HG03378 (cell line): Measurements from ENCODE around the gene ABCA13.

ENCODE experiments used
- ATAC-seq: cut with Tn5 transposase; IDR thresholded peaks from one replicate; pipeline ENCODE4 v1.9.1; 2021; ENCODE audit warnings: mild to moderate bottlenecking, moderate library complexity; ENCODE audit not compliant: unreplicated experiment

The ABCA13 gene

DNA sequence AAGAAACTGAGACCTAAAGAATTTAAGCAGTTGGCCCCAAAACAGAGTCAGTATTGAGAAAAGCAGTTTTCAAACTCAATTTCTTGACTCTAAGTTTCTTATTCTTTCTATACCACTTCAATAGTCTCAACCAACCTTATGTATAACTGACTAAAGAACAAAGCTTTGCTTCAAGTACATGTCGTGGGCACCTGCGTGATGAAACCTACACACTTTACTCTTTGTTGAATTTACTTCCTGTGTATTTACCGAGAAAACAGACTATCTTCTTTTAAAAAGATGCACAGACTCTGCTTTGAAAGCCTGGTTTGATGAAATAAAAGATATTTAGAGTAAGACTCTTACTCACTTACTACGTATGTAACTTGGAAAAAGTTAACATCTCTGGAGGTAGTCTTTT lies 455.9 kb downstream of the ABCA13 start:
- ATAC-seq, result no peak

DNA sequence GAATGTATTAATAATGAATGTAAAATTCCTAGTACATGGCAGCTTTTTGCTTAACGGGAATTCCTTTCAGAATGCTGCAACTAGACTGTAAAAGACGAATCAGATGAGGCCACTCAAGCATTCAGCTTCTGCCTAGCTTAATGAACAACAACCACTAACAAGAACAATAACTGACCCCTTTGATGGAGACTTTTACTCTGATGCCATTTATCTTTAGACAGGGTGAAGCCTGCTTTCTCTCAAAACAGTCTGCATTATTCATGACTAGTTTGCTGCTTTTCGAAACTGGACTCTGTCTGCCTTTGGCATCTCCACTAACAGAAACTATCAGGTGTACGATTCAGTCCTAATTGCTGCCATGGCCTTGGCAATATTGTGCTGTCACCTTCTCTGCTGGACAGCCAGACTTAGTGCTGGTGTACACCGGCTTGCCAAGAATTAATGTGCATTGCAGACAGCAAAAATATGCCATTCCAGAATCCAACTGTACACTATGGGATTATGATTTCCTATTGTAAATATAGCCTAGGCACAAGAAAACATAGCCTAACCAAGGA lies 457.6 kb downstream of the ABCA13 start:
- no peak for ATAC-seq

DNA sequence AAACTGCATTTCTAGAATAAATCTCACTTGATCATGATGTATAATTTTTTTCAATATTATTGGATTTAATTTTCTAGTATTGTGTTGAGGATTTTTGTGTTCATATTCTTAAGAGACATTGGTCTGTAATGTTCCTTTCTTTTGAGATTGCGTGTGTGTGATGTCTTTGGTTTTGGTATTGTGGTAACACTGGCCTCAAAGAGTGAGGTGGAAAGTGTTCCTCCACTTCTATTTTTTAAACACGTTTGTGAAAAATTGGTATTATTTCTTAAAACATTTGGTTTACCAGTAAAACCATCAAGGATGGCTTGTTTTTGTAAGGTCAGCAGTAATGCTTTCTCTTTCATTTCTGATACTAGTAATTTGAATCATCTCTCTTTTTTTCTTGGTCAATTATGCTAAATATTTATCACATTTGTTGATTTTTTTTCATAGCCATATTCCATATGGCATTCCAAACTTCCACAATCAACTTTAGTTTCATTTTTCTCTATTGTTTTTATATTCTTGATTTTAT lies 462.9 kb downstream of the ABCA13 start:
- no peak for ATAC-seq

DNA sequence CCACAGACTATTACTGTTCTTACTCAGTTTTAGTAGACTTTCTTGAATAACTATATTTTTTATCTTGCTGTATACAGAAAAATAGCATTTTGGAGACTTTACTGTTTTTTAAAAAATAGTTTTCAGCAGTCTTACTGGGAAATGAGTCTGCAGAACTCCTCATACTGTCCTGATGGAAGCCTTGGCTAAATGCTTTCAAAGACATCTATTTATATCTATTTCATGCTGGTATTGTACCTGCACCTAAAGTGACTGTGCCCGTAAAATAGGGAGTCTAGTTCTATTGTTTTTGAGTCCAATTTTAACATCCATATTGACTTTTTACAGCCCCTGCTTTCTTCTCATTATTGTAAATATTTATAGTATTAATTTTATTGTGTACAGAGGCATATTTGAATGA lies 464.5 kb downstream of the ABCA13 start:
- no peak for ATAC-seq

DNA sequence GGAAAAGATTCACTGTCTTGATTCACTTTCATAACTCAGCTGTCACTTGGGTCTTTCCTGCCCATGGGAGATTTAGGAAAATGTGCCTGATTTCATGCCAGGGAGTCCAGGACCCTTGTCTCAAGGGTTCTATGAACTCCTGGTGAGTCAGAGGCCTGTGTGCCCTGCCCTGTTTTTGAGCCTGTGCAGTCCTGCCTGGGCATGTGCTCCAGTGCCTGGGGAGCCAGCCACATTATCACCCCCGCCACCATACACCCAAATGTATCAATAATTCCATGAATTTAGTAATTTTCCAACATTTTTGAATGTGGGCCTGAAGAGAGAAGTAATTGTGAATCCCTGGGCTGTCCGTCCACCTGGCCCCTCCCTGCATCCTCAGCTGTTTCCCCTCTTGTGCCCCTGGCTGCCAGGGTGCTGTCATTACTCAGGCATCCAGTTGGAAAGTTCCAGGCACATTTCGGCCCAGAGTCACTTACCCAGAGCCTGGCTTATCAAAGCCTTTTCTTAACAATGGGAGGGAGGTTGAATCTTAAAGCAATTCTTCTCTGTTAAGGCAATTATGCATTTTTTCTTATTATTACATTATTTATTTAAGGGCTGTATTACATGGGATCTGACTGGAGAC lies 465.2 kb downstream of the ABCA13 start:
- no peak for ATAC-seq

DNA sequence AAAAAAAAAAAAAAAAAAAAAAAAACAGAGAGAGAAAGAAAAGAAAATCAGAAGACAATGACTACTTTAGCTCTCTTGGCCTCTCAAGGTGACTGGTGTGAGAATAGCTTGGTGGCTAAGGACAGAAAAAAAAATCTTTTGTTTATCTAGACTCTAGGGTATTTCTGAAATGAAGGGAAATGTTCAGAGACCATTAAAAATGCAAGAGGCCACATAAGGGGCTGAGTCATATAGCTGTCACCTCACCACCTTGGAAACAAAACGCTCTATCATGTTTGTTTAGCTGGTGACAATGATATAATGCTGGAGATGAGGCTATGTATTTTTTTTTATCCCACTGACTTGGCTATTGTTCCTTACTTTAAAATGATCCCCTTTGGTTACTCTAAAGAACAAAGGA lies 466.1 kb downstream of the ABCA13 start:
- no peak for ATAC-seq

DNA sequence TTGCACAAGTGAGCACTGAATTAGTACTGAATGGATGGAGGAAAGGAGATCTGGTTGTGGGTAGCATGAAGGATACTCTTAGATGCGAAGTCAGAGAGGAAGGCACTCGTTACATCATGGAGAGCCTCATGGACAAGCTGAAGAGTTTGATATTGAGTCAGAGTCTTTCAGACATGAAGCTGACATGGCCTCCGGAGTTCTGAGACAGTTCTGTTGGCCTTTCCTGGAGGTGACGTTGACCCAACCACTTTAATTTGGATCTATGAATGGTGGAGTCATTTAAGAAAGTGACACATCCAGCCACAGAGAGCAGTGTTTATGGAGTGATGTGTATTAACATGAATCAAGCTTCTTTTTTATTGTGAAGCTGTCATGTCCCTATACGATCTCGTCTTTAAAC lies 466.8 kb downstream of the ABCA13 start:
- ATAC-seq, result no peak

DNA sequence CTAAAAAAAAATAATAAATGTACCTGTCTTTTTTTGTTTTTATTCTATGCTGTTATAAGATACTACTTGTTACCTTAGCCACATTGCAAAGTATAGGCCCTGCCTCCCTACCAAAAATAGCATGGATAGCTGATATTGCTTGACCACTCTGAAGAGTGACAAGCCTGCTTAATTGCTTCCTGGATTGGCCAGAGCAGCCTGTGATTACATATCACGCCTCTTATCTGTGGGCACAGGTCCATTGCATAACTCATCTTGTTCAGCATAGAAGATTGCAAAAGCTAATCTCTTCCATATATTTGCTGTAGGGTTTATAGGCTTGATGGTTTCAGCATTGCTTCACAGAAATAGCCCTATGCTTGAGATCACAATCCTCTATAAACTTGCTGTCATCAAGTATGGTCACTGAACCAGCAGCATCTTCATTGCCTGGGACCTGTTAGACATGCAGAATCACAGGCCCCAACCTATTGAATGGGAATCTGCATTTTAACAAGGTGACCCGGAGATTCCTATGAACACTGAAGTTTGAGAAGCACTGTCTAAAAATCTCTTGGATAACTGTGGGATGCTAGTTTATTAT lies 472.3 kb downstream of the ABCA13 start:
- ATAC-seq, result no peak

DNA sequence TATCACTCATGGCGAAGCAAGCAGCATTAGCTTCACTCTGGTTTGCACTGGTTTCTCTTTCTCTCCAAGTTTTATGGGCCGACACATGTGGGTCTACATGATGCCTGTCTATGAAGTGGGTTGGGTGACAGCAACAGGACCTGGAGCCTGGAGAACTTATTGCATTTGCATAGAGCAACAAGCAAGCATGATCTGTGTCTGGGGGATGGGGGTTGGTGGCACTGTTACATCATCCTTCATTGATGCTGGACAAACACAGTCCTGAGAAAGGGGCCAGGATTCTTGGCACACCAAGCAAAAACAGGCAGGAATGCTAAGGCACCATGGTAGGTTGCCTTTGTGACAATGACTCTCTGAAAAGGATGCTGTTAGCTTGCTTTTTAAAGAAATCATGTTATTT lies 486.9 kb downstream of the ABCA13 start:
- no peak for ATAC-seq

DNA sequence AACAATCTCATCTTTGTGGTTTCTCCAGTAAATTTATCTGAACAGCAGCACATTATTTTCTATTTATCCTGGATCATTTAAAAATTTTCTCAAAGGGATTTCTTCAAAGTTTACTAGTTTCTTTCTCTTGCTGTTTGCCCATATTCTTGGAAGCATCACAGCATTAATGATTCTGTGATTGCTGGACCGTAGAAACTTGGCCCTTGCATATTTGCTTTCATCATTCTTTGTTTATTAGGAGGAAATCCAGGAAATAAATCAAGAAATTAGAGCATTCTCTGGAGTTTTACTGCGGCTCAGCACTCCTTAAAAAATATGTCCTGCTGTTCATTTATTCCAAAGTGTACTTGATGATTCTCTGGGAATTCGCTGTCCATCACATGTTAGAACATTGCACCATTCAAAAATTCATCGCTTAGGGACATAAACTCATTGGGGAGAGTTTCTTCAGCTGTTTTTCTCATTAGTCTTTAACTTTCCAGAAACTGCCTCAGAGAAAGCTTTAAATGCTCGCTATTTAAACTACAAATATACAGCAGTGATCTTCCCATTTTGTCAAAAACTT lies 489.1 kb downstream of the ABCA13 start:
- ATAC-seq, result no peak

DNA sequence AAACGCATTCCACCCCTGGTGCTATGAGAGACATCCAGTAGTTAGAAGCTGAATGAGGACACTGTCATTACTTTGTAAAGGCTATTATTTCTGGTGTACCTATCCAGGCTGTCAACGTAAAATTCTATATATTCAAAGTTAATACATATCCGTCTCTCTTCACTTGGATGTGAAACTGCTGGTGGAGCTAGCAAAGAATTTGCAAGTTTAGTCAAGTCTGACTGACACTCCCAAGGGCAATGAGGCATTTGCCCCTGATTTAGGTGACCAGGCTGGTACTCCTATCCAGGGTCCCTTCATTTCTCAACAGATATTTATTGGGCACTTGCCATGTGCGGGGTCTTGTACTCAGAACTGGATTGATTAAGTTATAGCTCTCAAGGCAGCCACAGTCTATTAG lies 493.0 kb downstream of the ABCA13 start:
- ATAC-seq, result no peak

DNA sequence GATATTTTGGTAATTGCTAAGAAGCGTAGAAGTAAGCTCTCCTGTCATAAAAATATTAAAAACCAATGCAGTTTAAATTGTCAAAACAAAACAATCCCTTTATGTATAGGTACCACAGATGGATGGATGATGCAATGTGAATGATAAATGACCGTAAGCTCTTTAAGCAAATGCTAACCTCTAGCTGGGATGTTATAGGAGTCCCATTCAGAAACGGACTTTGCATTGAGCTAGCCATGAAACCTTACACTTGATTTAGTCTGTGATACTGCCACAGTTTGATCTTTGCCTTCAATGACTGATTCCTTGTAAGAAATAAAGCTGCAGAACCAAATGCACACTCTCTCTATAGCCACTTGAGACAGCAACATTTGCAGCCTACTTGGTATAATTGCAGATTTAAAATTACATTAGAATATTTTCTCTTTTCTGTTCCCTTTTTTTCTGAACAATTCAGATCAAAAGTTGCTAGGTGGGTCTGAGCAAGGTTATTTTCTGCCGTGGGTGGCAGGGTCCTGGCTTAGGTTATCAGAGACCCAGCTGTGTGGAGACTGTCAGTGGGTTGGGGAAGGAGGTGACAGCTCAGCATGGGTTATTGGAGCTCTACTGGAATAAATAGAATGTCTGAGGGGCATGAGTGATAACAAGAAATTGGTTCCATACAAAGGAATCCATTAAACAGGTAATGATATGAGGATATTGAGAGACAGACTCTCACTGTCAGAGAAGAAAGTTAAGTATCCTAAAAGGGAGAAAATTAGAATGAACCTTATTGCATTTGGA lies 494.3 kb downstream of the ABCA13 start:
- ATAC-seq, result no peak

DNA sequence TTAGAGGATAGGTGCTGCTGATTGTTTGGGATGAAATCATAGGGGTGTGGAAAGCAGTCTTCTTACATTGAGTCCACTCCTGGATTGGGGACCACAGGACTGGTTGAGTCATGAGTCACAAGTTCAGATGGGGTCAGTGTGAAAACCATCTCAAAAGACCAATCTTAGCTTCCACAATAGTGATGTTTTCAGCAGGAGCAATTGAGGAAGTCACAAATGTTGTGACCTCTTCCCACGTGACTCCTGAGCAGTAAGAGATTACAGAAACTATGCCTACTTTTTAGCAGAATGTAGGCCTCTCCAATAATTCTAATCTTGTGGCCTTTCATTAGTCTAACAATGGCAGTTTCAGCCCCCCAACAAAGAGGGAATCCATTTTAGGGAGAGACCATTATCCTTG lies 496.1 kb downstream of the ABCA13 start:
- ATAC-seq, result no peak

DNA sequence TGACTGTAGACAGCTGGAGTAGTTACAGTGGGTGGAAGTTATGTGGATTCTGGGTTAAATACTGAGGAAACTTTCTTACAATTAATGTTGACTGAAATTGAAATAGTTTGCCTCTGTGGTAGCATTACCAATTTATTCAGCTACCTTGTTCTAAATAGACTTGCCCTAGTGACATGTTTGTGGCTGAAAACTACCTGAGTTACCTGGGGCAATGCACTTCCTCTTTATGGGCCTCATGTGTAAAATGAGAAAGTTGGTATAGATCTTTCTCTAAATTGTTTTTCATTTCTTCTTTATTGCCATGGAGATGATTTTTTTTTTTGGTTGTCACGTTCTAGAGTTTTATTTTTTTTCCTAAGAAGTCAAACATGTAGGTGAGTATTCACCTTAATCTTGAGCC lies 500.4 kb downstream of the ABCA13 start:
- ATAC-seq, result no peak

DNA sequence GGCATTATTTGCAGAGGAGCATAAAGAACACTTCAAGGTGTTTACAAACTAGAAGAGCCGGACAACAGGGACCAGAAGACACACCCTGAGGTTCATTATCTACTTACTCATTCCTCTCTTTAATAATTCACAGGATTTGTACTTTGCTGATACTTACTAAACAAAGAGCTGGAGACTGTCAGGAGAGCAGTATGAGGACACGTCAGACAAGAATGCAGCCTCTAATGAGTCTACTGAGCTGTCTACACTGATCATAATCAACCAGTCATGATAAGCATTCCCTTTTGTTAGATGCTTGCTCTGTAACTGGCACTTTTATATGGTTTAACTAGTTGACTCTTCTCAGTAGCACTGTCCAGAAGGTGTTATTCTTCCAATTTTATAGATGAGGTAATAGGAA lies 509.7 kb downstream of the ABCA13 start:
- no peak for ATAC-seq

DNA sequence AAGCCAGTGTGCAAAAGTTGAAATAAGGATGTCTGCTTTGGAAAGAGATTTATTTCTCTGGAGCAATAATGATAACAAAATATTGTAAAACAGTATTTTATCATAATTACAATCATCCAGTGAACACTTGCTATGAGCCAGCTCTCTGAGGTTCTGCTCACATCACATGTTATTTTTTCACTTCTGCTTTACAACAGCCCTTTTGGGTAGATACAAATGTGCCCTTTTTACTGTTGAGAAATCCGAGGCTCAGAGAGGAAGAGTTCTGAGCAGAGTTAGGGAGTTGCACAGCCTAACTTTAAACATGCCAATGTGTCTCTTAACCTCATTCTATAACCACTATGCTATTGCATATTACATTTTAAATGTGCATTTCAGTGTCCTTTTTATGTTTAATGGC lies 520.5 kb downstream of the ABCA13 start:
- no peak for ATAC-seq
